D721Med (cell line): ENCODE measurements around the gene NAPSA.
A peak's percentile ranks its signal among the peaks of the same experiment; 100 is the strongest.

ENCODE experiments used
- DNase-seq: peaks from one replicate; pipeline ENCODE4 v3.0.0; 2011; ENCODE audit warnings: low spot score; ENCODE audit not compliant: insufficient read length
- FAIRE-seq: peaks from 2 replicates; lab custom pipeline; 2011; peaks lifted over from hg19 to GRCh38; lab: Jason Lieb, UNC
- TF ChIP-seq, protein P1 (sequence below): IDR thresholded peaks from 2 replicates; pipeline ENCODE4 v1.5.1; 2012; ENCODE audit warnings: mild to moderate bottlenecking, control low read depth; ENCODE audit not compliant: insufficient read depth; ENCODE audit errors: missing control alignments

Gene NAPSA

DNA sequence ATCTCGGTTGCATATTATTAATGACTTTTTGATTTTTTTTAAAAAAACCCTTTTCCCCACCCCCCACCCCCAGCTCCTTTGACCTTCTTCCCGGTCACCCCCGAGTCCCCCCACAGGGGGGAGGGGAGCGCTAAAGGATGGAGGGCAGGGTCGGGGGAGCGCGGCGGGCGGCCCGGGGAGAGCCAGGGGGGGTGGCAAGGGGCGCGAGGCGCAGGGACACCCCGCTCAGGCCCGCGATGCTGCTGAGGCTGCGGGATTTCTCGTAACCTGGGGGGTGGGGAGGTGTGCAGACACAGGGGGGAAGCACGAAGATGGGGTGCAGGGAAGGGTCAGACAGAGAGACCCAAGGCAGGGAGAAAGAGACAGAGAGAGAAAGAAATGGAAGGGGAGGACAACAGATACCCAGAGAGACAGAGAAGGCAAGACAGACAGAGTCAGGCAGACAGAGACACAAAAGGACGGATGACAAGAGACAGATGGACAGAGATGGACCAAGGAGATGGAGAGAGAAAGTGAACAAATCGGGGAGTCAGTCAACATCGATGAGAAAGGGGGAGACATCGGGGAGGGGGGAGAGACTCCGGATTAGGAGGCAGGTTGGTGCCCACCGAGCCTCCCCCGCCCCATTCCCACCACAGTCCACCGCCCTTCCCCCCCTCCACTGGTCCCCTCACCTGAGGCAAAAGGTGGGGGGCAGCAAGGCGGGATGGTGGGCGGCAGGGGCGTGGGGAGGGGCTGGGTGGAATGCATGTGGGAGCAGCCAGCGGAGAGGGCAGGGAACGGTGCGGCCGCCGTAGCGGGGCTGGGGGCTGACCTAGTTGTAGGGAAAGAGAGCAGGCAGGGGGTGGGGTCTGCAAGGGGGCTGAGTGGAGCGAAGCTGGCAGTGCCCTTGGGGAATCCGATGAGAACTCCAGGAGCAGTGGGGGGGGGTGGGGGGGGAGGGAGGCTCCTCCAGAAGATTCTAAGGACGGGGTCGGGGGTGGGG lies 50.4 kb downstream of the NAPSA start:
- DNase-seq (no peak), FAIRE-seq (no peak)
- TF ChIP-seq, protein P1, sequence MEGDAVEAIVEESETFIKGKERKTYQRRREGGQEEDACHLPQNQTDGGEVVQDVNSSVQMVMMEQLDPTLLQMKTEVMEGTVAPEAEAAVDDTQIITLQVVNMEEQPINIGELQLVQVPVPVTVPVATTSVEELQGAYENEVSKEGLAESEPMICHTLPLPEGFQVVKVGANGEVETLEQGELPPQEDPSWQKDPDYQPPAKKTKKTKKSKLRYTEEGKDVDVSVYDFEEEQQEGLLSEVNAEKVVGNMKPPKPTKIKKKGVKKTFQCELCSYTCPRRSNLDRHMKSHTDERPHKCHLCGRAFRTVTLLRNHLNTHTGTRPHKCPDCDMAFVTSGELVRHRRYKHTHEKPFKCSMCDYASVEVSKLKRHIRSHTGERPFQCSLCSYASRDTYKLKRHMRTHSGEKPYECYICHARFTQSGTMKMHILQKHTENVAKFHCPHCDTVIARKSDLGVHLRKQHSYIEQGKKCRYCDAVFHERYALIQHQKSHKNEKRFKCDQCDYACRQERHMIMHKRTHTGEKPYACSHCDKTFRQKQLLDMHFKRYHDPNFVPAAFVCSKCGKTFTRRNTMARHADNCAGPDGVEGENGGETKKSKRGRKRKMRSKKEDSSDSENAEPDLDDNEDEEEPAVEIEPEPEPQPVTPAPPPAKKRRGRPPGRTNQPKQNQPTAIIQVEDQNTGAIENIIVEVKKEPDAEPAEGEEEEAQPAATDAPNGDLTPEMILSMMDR = no peak

DNA sequence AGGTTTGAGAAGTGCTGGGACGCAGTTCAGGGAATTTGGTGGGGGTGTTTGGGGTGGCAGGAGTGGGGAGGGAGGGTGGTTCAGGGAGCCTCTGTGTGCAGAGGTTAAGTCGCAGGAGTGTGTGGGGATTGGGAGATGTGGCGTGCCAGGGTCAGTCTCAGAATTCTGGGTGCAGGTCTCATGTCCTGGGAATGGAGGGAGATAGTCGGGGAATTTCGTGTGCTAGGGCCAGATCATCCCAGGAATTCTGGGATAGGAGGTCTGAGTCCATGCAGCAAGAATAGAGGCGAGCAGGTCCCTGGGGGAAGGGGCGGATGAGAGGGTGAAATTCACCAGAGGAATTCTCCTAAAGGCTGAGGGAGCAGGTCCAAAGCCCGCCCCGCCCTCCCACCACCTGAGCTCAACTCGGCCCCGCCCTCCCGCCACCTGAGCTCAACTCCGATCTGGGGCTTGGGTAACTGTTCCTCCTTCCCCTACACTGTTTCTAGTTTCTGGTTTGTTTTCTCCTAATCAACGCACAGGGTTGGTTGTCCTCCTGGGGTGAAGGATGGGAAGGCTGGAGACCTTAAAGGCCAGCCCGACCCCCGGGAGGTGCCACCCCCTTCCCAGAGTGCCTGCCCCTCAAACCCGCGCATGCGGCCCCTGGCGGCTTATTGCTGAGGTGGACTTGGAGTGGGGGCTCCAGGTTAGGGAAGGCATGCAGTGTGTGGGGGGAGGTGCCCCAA lies 51.5 kb downstream of the NAPSA start:
- TF ChIP-seq, protein P1 = no peak
- DNase-seq (no peak), FAIRE-seq (no peak)

DNA sequence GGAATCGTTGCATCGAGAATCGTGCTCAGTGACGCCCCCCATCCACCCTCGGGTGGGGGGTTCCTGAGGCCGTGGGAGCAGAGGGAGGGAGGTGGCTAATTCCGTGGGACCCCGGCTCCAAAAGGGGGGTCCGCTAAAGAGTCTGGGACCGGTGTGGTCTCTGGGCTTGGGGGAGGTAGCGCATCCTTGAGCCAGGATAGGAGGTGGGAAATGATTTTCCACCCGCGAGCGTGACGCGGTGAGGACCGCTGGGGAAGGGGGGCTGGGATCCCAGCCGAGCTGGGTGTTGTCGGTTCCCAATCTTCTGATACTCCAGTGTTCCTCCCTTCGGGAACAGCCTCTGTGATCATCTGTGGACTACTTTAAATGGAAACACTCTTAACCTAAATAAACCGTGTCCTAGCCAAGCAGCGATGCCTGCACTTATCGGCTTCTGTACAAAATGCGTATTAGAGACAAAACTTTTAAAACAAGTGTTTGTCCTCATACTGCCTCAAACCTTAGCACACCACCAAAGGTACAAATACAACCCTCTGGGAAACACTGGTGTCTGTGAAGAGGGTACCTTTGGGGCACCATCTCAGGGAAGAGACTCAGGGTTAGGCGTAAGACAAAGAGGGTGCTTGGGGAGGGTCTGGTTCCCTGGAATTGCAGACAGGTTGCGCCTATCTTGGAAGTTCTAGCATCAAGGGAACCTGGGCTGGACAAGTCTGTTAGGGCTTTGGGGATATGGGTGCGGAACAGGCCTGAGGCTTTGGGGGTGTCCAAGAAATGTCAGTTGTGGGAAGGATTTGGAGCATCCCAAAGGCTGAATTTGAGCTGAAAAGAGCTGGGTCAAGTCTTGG lies 52.2 kb downstream of the NAPSA start:
- FAIRE-seq = no peak
- TF ChIP-seq, protein P1 = no peak
- DNase-seq = no peak

DNA sequence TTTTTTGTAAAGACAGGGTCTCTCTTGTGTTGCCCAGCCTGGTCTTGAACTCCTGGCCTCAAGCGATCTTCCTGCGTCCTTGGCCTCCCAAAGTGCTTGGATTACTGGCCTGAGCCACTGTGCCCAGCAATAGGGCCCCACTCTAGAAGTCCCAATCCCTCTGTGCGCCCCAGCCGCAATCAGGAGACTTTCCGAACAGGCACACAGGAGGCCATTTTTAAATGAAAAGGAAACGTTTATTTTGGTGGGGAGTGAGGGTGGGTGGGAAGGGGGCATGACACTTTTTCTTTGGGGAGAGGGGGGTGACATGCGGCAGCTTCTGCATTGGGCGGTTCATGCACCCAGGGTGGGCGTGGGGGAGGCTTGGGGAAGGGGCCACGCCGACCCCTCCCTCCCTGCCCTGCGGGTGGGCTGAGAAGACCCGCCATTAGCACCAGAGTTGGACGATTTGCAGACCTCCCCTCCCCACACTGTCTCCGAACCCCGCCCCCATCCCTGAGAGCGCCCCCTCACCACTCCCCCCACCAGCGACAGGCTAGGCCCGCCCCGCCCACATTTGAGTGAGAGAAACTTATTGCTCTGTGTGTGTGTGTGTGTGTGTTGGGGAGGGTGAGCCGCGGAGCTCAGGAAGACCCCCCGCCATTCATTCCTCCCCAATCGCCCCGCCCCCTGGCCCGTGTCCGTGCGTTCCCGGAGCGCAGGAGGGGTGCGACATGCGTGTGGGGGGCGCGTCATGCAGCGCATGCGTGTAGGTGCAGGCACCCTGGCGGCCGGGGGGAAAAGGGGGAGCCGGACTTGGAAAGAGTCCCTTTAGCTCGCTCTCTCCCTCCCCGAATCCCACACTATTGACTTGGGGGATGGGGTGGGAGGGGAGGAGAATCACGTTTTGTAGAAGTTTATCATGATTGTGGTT lies 53.5 kb downstream of the NAPSA start:
- DNase-seq = peak; percentile 57
- FAIRE-seq = no peak
- TF ChIP-seq, protein P1 = no peak

DNA sequence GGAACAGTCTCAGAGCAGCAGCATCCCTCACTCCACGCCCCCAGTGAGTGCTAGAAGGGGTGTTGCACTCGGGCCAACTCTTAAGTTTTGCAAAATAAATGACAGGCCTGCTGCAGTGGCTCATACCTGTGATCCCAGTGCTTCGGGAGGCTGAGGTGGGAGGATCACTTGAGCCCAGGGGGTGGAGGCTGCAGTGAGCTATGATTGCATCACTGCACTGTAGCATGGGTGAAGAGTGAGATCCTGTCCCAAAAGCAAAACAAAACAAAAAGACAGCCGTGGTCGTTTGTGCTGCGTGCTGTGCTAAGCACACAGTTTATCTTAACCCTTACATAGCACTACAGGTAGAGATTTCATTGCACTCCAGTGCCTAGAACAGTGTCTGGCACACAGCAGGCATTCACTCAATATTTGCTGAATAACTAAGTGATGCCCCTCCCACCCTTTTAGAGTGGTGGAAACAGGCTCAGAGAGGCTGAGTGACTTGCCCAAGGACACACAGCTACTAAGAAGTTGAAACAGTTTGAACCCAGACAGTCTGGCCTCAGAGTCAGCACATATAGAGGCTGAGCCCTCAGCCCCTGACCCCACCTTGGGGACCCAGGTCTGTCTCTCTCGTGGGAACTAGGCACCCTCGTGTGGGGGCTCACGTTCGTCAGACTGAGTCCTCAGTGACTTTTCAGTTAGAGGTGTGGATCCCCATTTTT lies 54.5 kb downstream of the NAPSA start:
- DNase-seq (no peak), FAIRE-seq (no peak)
- TF ChIP-seq, protein P1 = no peak
